K562 (cell line): Measurements from ENCODE around the gene F12. TPM values are rescaled to one million over a fixed set of nuclear protein-coding genes. Genes with fewer than 3 reads are reported as not detected.

Experiments used
- ARID4B ChIP-seq: sonication (generic); formaldehyde crosslinking; IDR thresholded peaks from 2 replicates; pipeline ENCODE4 v1.8.0; 2022; ENCODE audit warnings: mild to moderate bottlenecking, missing genetic modification reagents
- DDX20 ChIP-seq: fragments of 450-650 bp; IDR thresholded peaks from 2 replicates; pipeline ENCODE4 v1.6.1; 2016; ENCODE audit warnings: missing genetic modification characterization, low read depth, mild to moderate bottlenecking, missing compliant biosample characterization, moderate library complexity
- PRDM10 ChIP-seq: fragments of 450-650 bp; IDR thresholded peaks from 2 replicates; pipeline ENCODE4 v1.6.1; 2018; ENCODE audit not compliant: partially characterized antibody
- REST ChIP-seq, 2 experiments: fragments of 450-650 bp; formaldehyde crosslinking in 1 of 2; IDR thresholded peaks; 2 replicates each; pipeline versions ENCODE4 v1.4.0 to v1.6.1; 2014 to 2020; ENCODE audit warnings: mild to moderate bottlenecking in 2 of 2, borderline replicate concordance in 1 of 2, low read depth in 1 of 2
- SAFB ChIP-seq: fragments of 200-400 bp; formaldehyde crosslinking; IDR thresholded peaks from 2 replicates; pipeline ENCODE4 v1.6.1; 2017; ENCODE audit warnings: low read depth, low read length, borderline replicate concordance
- SMARCA5 ChIP-seq: fragments of 450-650 bp; IDR thresholded peaks from 2 replicates; pipeline ENCODE4 v1.6.1; 2016
- TCF7 ChIP-seq: sonication (generic); IDR thresholded peaks from 2 replicates; pipeline ENCODE4 v1.6.1; 2016; ENCODE audit warnings: antibody characterized with exemption, borderline replicate concordance
- polyA plus RNA-seq, 8 experiments: library from polyadenylated mRNA; depleted of rRNA in 4 of 8; stranded (reverse) in 5 of 8; unstranded in 3 of 8; fragments of >200 nt; fragmentation: Nextera tagmentation in 2 of 8; fragmentation: Illumina TruSeq in 1 of 8; extraction: Ambion mirVana in 2 of 8; extraction: Trizol in 1 of 8; gene quantifications; 2 replicates each; pipeline versions ENCODE4 v1.2.1 to v1.2.3, GENCODE V29; 2011 to 2014; ENCODE audit warnings: inconsistent platforms in 1 of 8, missing spikeins in 1 of 8
- total RNA-seq, 7 experiments: library from RNA; depleted of rRNA in 6 of 7; stranded (reverse); fragments of >200 nt in 6 of 7; fragmentation: Illumina TruSeq in 2 of 7; extraction: Trizol in 2 of 7; gene quantifications; 2 replicates each; pipeline versions ENCODE4 v1.2.1 to v1.2.3, GENCODE V29; 2011 to 2021; ENCODE audit warnings: low replicate concordance in 1 of 7

F12 gene
- total and polyA plus RNA-seq, 9 of the 15 experiments (the other 6 are each of a cell fraction or from before 2014, with no cell fraction given): 0.59 to 18.3 (median 3.6) TPM

- TF ChIP-seq PRDM10 (peak; percentile 59), SMARCA5 (no peak), SAFB (peak; percentile 96), DDX20 (tag) (no peak), REST (IDR thresholded peaks at IDR 0.05; ENCODE audit: borderline replicate concordance) (peak; percentile 89), REST (CRISPR knock-in tag; IDR thresholded peaks at IDR 0.05; ENCODE audit: low read depth) (peak; percentile 58; the same call in 1 of the 2 replicates), ARID4B (CRISPR knock-in tag) (peak; percentile 90), TCF7 (no peak; the same call in 1 of the 2 replicates)
These were observed 5.3 kb downstream of the F12 start (continued) for GRCh38 chr5:177403792-177404640.
